NK-92 (cell line): ENCODE results near the gene CCDC197.

ENCODE experiments used
- DNase-seq: peaks from one replicate; lab custom pipeline; 2025; ENCODE audit not compliant: unreplicated experiment; lab: John Stamatoyannopoulos, UW

CCDC197 gene

DNA sequence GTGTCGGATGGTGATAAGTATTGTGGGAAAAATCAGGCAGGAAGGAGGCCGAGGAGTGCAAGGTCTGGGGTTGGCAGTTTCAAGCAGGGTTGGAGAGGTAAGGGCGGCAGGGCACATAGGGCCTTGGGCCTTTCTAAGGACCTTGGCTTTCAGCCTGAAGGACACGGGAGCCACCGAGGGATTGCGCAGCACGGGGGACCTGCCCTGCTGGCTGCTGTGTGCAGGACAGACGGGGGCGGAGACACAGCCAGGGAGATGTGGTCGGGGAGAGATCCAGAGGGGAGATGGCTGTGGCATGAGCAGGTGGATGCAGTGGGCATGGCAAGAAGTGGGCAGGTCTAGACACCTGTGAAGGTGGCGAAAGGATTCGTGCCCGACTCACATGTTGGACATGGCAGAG, 43.7 kb downstream of the CCDC197 start:
- DNase-seq = no peak

DNA sequence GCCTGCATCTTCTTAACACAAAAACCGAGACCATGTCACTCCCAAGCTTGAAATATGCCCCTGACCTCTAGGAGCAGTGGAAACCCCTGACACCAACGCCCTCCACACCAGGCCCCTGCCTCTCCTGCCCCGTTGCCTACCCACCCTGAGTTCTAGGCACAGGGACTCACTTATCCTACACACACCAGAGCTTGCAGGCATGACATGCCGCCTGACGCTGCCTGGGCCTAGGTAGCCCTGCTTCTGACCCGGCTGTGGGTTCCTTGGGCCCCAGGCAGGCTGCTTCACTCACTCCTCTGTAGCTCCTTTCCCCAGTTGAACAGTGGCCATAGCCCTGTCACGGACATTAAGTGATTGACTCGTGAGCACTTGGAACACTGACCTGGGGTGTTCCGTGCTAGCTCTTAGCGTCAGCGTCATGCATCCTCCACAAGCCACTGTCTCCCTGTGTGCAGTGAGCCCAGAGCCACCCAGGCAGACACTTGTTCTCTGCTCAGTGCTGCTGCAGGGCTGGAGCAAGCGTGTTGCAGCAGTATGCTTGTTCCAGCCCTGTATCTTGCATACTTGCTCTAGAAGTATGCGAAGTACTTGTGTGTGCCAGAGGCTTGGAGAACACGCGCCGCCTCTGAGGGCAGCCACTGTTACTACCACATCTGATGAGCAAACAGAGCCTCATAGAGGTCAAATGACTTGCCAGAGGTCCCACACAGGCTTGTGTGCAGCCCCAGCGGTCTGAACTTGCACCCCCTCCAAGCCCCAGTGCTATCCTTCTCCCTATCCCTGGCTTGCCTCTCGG, 44.6 kb downstream of the CCDC197 start:
- no peak for DNase-seq

DNA sequence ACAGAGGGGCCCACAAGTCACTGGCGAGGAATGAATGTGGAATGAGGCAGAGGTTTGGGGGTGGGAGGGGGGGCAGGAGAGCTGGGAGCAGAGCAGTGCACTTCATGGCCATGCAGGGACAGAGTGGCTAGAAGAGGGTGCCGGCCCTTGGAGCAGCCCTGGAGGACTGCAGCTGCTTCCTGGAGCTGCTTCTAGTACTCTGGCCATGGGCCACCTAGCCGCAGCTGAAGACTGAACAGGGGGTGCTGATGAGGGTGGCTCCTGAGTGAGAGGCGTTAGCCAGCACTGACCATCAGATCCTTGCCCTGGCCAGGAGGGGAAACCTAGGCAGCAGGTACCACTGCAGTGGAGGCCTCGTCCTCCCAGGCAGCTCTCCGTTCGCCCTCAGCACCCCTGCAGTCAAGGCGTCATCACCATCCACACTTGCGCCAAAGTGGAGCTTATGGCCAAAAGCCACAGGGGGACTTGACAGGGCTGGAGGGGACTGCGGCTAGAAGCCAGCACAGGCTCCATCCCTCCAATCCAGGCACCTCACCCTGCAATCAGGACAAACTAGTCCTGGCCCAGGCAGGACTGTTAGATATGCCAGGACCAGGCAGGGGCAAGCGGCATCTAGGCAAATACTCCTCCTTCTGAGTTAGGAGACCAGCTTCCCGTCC, 45.5 kb downstream of the CCDC197 start:
- no peak for DNase-seq

DNA sequence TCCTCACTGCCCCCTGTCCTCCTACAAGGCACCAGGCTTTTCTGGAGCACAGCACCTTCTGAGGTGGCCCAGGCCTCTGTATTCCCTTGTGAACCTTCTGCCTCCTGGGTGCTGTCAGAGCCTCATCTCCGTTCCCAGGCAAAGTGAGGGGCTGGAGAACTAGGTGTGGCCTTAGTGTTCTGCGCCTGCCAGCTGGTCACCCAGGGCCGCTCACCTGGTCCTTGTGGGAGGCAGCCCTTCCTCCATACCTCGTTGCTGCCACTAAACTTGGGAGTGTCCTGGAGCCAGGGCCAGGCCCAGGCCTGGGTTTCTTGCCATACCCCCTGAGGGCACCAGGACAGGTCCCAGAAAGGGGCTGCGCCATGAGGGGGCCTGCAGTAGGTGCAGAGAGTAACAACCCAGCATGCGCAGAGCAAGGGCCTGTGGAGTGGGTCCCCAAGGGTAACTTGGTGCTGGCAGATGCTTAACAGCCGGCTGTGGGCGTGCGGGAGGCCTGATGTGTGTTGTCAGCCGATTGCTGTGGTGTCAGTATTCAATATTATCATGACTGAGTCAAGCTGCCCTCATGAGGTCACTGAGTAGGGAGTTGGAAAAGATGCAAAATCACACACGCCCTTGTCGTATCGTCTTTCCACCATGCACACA, 46.1 kb downstream of the CCDC197 start:
- no peak for DNase-seq

DNA sequence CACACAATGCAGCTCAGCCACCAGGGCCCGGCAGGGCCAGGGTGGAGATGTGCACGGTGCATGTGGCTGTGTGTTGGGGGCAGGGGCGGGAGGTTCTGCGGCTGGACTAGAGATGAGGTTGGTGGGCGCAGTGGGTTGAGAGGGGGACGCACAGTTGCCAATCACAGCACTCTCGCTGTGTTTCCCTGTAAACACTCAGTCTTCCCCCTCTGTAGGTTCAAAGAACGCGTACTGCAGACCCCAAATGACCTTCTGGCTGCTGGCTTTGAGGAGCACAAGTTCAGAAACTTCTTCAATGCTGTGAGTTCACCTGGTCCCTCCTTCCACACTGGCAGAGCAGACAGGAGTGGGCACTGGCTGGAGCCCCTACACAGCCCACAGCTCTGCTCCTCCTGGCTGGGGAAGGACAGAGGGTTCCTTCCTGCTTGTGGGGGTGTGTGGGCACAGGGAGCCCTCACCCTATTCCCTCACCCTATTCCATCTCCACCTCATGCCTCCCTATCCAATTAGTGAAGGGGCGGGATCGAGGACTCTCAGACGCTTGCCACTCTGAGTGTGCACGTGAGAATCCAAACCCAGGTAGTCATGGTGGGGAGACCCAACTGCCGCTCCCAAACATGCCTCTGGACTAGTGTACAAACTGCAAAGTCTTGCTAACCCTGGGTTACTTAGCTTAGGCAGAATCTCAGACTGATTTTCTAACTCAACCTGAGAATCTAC, 46.8 kb downstream of the CCDC197 start:
- DNase-seq = no peak

DNA sequence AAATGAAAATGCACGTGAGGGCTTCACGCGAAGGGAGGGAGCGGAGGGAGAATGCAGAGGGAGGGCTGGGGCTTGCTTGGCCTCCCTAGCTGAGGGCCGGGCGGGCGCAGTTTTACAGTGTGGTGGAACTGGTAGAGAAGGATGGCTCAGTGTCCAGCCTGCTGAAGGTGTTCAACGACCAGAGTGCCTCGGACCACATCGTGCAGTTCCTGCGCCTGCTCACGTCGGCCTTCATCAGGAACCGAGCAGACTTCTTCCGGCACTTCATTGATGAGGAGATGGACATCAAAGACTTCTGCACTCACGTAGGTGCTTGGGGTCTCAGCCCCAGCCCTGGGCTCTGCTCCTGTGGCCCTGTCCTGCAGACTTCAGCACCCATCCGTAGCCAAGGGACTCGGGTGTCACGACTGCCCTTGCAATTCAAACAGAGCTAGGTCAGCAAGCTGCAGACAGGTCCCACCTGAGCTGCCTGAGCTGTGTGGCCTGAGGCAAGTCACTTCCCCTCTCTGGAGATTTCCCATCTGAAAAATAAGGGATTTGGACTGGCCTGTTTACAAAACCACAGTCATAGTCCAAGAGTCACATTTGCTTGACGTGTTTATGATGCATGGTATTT, 47.5 kb downstream of the CCDC197 start:
- DNase-seq = no peak

DNA sequence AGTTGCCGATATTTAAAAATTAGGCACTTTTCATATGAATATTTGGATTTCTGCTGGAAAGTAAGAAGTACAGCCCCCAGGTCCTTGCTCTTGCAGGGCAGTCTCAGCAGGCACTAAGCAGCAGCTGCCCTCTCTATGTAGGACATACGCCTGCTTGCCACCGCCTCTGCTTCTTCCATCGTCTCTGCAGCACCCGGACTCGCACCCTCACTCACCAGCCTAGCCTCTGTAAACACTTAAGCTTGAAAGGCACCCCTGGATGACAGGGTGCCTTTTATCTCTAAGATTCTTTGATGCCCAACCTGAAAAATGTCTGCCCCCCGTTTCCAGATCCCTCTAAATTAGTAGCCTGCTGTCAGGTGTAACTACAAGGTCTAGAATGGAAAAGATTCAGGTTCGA, 48.0 kb downstream of the CCDC197 start:
- DNase-seq = no peak

DNA sequence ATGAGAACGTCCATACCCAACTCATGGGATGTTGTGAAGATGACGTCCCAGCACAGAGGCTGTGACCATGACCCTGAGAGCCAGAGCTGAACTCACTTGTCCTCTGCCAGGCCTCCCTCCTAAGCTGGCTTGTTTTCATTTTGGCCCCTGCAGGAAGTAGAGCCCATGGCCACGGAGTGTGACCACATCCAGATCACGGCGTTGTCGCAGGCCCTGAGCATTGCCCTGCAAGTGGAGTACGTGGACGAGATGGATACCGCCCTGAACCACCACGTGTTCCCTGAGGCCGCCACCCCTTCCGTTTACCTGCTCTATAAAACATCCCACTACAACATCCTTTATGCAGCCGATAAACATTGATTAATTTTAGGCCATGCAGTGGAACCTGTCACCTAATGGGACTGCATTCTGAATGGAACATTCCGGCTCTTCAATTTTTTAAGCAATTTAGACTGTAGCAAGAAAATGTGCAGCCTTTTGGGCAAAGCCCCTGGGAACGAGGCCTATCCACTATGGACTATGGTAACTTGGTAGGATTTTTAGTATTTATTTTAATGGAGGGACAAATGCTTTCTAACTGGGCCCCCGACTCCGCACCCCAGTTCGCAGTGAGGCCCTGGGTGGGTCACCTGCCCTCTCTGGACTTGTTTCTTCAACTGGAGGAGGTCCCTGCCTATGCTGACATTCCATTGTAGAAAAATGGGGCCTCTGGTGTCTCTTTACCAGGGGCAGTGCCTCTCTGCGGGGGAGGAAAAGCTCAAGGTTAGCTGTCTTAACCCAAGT, 48.7 kb downstream of the CCDC197 start:
- no peak for DNase-seq

DNA sequence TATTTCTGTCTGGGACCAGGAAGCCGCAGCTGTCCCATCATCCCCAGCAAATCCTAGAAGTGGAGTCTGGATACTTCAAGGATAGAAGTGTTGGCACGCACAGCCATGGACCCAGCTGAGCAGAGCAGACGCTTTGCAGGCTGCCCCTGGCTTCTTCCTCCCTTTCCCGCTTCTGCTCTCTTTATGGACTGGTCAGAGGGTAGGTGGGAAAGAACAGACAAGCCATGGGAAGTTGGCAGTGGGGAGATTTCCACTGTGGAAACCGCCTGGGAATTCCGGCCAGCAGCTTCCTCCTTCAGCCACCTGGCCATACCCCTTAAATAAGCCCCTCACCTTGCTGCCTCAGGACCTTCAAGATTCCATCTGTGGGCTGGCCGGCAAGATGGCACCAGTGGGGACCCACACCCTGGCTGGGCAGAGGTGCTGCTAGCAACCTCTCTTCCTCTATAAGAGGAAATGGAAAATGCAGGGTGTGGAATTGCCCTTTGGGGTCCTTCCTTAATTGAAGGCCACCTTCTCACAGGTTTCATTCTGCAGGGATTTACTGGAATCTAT, 49.7 kb downstream of the CCDC197 start:
- DNase-seq = no peak

DNA sequence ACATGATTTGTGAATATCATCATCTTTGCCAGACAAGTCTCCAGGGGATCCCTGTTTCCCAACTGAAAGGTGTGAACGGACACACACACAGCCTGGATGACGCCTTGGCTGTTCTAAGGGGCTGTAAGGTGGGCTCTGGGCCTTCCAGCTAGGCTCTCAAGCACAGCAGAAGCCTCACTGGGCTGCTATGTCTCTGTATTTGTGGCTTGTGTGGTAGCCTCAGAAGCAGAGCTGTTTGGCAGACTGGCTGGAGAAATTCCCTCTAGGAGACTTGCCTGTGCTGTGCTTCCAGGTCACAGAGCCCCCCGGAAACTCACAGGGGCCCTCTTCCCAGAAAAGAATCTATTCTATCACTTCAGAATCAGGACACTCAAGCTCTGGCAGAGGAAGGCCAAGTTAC, 50.5 kb downstream of the CCDC197 start:
- no peak for DNase-seq

DNA sequence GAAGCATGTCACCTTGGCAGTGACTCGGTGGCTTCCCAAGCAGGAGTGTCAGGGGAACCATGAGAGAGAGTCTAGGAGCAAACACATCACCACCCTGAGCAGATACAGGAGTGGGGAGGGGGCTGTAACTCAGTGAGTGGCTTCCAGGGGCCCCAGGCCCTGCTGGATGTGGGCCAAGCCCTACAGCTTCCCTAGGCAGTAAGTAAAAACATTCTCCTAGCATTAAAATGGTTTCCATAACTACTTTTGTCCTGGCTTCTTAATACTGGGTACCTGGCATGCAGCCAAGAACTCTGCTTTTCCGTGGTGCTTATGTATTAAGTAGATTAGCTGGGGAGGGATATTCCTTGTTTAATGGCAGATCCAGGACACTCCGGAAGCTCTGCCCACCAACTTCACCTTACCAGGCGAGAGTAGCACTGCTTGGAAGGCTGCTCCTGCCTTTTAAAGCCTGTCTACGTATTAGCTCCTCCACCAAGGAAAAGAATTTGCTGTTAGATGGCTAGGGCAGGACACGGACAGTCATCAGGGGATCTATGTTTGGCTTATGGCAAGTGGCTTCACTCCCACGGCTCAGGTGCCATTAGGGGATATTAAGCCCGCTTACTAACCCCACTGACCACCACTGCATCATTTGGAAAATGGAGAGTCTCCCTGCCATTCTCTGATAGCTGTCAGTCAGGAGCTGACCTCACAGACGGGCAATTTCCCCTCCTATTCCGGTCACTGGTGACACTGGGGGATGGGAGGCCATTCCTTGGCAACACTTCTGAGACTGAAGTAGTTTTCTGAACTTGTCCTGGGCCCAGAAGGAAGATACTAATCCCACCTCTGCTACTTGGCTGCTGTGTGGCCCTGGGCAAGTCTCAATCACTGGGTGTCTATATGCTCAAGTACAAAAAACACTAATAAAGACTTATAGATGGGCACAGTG, 51.9 kb downstream of the CCDC197 start:
- no peak for DNase-seq

DNA sequence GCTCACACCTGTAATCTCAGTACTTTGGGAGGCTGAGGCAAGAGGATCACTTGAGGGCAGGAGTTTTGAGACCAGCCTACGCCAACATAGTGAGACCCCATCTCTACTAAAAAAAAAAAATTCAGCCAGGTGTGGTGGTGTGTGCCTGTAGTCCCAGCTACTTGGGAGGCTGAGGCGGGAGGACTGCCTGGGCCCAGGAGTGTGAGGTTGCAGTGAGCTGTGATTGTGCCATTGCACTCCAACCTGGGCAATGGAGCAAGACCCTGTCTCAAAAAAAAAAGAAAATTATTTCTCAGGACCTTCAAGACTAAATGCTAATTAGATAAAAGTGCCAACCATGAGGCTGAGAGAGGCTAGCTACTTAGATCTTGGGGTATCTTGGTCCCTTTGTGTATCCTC, 52.5 kb downstream of the CCDC197 start:
- no peak for DNase-seq

DNA sequence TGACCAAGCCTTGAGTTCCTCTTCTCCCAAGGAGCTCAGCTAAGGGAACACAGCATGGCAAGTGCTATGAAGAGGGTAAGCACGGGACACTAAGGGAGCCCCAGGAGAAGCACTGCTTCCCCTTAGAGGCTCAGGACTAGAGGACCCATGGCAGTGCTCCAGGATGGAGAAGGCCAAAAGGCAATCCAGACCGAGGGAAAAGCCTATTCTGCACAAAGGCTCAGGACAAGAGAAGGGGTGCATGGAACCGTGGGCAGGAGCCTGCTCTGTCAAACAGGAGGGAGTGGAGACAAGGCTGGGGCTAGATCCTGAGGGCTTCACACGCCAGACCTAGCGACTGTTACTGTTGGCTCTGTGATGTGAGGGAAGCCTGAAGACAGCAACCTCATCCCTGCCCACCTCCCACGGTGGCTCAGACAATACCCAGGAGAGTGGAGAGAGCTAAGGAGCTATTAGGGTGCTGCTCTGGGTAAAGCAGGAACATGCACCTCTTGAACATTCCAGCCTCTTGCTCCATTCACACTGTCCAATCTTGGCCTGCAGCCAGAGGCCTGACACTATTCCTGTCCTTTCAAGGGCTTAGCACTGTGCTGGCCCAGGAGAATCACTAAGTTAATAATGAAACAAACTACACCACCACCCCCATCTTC, 53.3 kb downstream of the CCDC197 start:
- DNase-seq = no peak

DNA sequence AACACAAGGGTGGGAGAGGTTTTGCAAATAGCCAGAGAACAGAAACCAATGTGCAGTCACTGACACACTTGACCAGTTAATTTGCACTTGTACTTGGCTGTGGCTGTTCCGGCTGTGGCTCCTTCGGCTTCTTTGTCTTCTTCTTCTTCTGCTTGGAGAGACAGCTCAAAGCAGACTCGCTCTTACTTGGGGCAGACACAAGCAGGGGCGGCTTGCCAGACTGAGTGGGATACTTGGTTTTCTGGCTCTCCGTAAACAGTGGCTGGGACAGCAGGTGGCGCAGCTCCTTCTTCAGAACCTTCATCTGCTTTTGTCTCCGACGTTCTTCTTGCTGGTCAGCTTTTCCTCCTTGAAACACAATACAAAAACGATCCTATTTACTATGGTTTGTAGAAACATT, 54.0 kb downstream of the CCDC197 start:
- DNase-seq = no peak

DNA sequence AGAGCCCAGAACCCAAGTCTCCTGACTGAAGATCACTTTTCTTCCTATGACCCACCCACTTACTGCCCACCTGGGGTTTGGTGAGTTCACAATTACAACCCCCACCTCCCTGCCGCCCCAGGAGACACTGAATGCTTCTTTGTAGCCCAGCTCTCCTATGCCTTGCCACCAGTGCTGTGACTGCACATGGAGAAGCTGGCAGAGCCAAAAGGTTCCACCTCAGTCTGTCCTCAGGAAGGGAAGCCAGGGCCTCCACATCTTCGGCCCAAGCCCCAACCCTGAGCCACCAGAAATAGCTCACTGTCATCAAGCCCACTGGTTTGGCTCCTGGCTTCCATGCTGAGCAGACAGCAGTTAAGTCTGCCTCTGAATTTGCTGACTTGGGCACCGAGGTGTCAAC, 54.7 kb downstream of the CCDC197 start:
- DNase-seq = no peak

DNA sequence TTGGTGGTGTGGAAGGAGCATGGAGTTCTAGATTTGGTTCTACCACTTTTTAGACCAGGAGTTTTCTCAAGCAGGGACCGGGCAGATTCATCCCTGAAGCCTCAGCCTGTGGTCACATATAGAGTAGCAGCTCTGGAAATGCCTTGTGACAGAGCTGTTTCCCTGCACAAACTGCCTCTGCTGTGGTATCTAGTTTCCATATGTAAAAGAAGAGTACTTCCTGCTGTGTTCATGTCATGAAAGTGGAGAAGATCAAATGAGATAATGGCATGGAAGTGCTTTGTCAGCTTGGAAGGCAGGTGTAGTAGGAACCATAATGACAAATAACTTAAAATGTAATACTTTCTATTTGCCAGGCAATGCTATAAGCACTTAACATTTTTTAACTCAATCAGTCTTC, 55.1 kb downstream of the CCDC197 start:
- DNase-seq = no peak

DNA sequence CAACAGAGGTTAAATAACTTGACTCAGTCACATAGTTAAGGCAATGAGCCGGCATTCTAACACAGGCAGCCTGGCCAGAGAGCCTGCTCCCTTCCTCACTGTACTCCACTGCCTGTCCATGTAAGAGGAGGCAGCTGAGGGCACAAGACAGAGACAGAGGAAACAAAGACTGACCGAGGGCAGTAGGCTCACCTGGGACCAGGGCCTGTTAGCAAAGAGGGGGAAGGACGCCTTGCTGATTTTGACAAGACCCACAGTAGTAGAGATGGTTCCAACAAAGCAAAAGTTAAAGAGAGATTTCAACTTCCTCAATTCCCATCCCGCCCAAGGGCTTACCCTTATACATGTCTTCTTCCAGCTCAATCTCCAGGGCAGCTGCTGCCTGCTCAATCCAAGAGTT, 55.6 kb downstream of the CCDC197 start:
- no peak for DNase-seq

DNA sequence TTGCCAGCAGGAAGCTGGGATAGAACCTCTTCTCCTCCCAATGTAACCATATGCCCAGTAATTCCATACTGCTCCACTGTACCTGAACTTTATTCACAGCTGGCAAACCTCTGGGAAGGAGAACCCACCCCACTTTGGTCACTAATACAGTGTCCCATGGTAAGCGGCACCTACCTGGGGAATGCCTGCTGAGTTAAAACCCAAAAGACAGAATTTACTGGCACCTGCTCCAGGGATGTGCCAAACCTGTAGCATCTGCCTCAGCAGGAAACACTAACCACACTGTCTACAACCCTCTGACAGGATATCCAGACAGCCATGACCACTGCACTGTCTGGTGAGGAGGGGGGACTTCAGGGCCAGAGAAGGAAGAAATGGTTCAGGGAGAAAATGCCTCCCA, 57.3 kb downstream of the CCDC197 start:
- no peak for DNase-seq

DNA sequence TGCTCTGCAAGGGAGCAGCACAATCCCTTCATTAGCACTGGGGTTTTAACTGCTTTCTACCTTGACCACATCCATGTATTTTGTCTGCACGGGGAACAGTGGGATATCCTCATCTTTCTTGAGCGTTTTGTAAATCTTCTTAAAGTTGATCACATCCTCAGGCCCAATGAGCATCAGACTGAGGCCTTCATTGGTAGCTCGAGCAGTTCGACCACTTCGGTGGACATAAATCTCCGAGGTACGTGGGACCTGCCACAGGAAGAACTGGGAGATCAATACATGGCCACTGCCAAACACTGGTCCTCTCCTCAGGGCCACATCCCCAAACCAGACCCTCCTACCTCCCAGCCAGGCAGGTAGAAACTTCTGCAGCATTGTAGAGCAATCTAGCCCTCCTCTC, 57.8 kb downstream of the CCDC197 start:
- DNase-seq = no peak
